Neuronal stem cell (in vitro differentiated cells): ENCODE measurements around the gene LLGL2.

Source experiments
- DNase-seq: peaks from one replicate; pipeline ENCODE4 v3.0.0-alpha.2; 2013; ENCODE audit warnings: low spot score
- H2AFZ ChIP-seq: one replicate; pipeline ENCODE4 v1.6.1; 2013; ENCODE audit warnings: mild to moderate bottlenecking, low read length, inconsistent platforms
- H2AK5ac ChIP-seq: 2 replicates; pipeline ENCODE4 v1.6.1; 2013; ENCODE audit warnings: low read depth, mild to moderate bottlenecking, inconsistent platforms, low read length, moderate library complexity, mixed read lengths
- H2BK120ac ChIP-seq: 2 replicates; pipeline ENCODE4 v1.6.1; 2013; ENCODE audit warnings: low read depth, mild to moderate bottlenecking, inconsistent platforms, low read length, moderate library complexity, mixed read lengths
- H2BK12ac ChIP-seq: one replicate; pipeline ENCODE4 v1.6.1; 2013; ENCODE audit warnings: low read length, inconsistent platforms
- H2BK15ac ChIP-seq: 2 replicates; pipeline ENCODE4 v1.6.1; 2013; ENCODE audit warnings: mild to moderate bottlenecking, low read length, inconsistent platforms, mixed read lengths
- H2BK5ac ChIP-seq: one replicate; pipeline ENCODE4 v1.6.1; 2013; ENCODE audit warnings: inconsistent platforms, mild to moderate bottlenecking, low read length, moderate library complexity
- H3K14ac ChIP-seq: one replicate; pipeline ENCODE4 v1.6.1; 2013; ENCODE audit warnings: low read length, inconsistent platforms
- H3K18ac ChIP-seq: 2 replicates; pipeline ENCODE4 v1.6.1; 2013; ENCODE audit warnings: low read length, inconsistent platforms
- H3K23ac ChIP-seq: 2 replicates; pipeline ENCODE4 v1.6.1; 2013; ENCODE audit warnings: low read depth, mild to moderate bottlenecking, mixed read lengths, low read length, inconsistent platforms; ENCODE audit not compliant: poor library complexity
- H3K27ac ChIP-seq: replicated peaks from 3 replicates; pipeline ENCODE4 v1.5.1; 2013; ENCODE audit warnings: low read length, inconsistent platforms
- H3K27me3 ChIP-seq, 3 experiments: 2 replicates each; pipeline ENCODE4 v1.6.1; 2013; ENCODE audit warnings: low read length in 3 of 3, mild to moderate bottlenecking in 2 of 3, inconsistent platforms in 1 of 3, low read depth in 1 of 3, mixed read lengths in 1 of 3, moderate library complexity in 1 of 3; ENCODE audit not compliant: control insufficient read depth in 3 of 3, insufficient read depth in 3 of 3
- H3K36me3 ChIP-seq, 2 donors: replicated peaks in 1 of 2; 2 replicates each; pipeline ENCODE4 v1.6.1; 2013; ENCODE audit warnings: low read length in 2 of 2; ENCODE audit not compliant: control insufficient read depth in 2 of 2, insufficient read depth in 2 of 2
- H3K4ac ChIP-seq: 2 replicates; pipeline ENCODE4 v1.6.1; 2013; ENCODE audit warnings: inconsistent platforms, mild to moderate bottlenecking, low read length, moderate library complexity
- H3K4me1 ChIP-seq, 2 donors: 1 replicate in 1 of 2; 2 replicates in 1 of 2; pipeline ENCODE4 v1.6.1; 2013; ENCODE audit warnings: low read length in 2 of 2, low read depth in 1 of 2; ENCODE audit not compliant: control insufficient read depth in 2 of 2, insufficient read depth in 1 of 2
- H3K4me2 ChIP-seq: one replicate; pipeline ENCODE4 v1.6.1; 2013; ENCODE audit warnings: mild to moderate bottlenecking, low read length, inconsistent platforms; ENCODE audit not compliant: insufficient read depth, poor library complexity, severe bottlenecking
- H3K4me3 ChIP-seq, 2 donors: 2 replicates each; pipeline ENCODE4 v1.5.1; 2013; ENCODE audit warnings: low read length in 2 of 2, mild to moderate bottlenecking in 2 of 2, inconsistent platforms in 1 of 2, moderate library complexity in 1 of 2
- H3K79me1 ChIP-seq: one replicate; pipeline ENCODE4 v1.6.1; 2013; ENCODE audit warnings: low read depth, mild to moderate bottlenecking, inconsistent platforms, low read length, moderate library complexity
- H3K9ac ChIP-seq: one replicate; pipeline ENCODE4 v1.6.1; 2013; ENCODE audit warnings: mild to moderate bottlenecking, low read depth, low read length, inconsistent platforms; ENCODE audit not compliant: poor library complexity
- H3K9me3 ChIP-seq, 2 donors: replicated peaks in 1 of 2; 2 replicates each; pipeline versions ENCODE3 to v1.6.1; 2013; ENCODE audit warnings: low read length in 2 of 2, mild to moderate bottlenecking in 2 of 2, inconsistent platforms in 1 of 2, low read depth in 1 of 2, mixed read lengths in 1 of 2, moderate library complexity in 1 of 2; ENCODE audit not compliant: control insufficient read depth in 2 of 2, insufficient read depth in 1 of 2
- H4K8ac ChIP-seq: one replicate; pipeline ENCODE4 v1.6.1; 2013; ENCODE audit warnings: low read depth, mild to moderate bottlenecking, inconsistent platforms, low read length, moderate library complexity
- H4K91ac ChIP-seq: one replicate; pipeline ENCODE4 v1.6.1; 2013; ENCODE audit warnings: low read length, low read depth, mild to moderate bottlenecking, inconsistent platforms; ENCODE audit not compliant: poor library complexity
- WGBS, 2 donors: extraction: QIAGEN DNeasy Blood & Tissue Kit; methylation state at CpG; one replicate each; pipeline ENCODE4 v1.1.7; 2013; ENCODE audit warnings: missing lambda C conversion rate in 2 of 2, mixed read lengths in 1 of 2; ENCODE audit not compliant: insufficient read length in 2 of 2, insufficient replicate concordance in 1 of 2; ENCODE audit errors: extremely low coverage in 2 of 2; 5-methylcytosine and 5-hydroxymethylcytosine counted together

The LLGL2 gene

DNA sequence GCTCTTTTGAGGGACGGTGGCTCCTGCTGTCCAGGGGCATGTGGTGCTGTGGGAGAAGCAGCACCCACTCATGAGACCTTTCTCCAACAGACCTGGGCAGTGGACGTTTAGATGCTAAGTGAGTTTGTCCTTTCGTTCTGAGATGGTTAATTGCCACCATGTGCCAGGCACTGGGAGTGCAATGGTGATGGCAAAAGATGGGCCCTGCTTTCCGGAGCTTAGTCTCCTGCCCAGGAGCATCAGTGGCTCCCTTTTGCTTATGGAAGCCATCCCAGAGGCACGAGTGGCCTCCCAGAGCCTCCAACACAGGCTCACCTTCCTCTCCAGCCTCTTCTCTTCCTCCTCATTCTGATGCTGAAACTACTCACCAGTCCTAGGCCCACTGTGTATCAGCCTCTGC, 38.5 kb upstream of the LLGL2 start:
- H3K27me3 ChIP-seq, result no peaks in the 10 kb centered on the region
- no peak overlapping the region for H3K14ac ChIP-seq
- no peak overlapping the region for H4K91ac ChIP-seq
- H3K4me3 ChIP-seq, result no peak overlapping the region
- H3K4me1 ChIP-seq, result peaks cover 0 to 1% of the 10 kb centered on the region in 2 donors
- WGBS, 2 donors, result no CpG with 5 or more reads among the region's 5 CpGs
- no peak overlapping the region for H3K18ac ChIP-seq
- peaks cover 0 to 1% of the 10 kb centered on the region in 2 donors for H3K9me3 ChIP-seq
- H2BK120ac ChIP-seq, result no peak overlapping the region
- H3K27ac ChIP-seq, result no peak overlapping the region
- H3K4me2 ChIP-seq, result no peak overlapping the region
- no peak for DNase-seq
- peaks cover 11 to 49% of the 10 kb centered on the region in 2 donors for H3K36me3 ChIP-seq
- H2AK5ac ChIP-seq, result peak overlapping the region; percentile 12
- no peak overlapping the region for H3K4ac ChIP-seq
- H3K79me1 ChIP-seq, result no peaks in the 10 kb centered on the region
- H2AFZ ChIP-seq, result no peak overlapping the region
- H2BK5ac ChIP-seq, result no peak overlapping the region
- H4K8ac ChIP-seq, result no peak overlapping the region
- H2BK12ac ChIP-seq, result no peak overlapping the region
- H3K9ac ChIP-seq, result peak overlapping the region; percentile 9
- H2BK15ac ChIP-seq, result no peak overlapping the region
- H3K23ac ChIP-seq, result no peak overlapping the region

DNA sequence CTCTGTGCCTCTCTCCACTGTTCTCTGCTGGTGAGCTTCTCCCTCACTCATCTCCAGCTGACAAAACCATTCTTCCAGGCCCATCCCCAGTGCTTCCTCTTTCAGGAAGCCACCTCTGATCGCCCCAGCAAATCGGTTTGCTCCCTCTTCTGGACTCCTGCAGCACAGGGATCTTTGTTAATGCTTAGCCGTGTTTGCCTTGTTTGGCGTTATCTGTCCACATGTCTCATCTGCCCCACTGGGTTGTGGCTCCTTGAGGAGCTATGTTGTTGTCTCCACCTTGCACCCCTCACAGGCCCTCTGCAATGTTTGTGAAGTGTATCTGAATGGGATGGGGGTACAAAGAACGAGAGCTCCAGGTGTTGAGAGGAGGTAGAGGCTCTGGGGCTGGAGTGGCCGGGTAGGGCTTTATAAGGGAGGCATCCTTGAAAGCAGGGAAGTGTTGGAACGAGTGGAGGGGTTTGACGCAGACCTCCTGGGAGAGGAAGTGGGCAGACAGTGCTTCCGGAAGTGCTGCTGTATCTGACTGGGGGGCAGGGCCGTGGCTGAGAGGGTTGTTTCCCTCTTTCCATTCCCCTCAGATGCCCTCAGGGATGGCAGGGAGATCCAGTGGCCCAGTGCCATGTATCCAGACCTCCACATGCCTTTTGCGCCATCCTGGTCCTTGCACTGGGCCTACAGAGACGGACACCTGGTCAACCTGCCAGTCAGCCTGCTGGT, 38.0 kb upstream of the LLGL2 start:
- Histone ChIP-seq H3K36me3 (peaks cover 15 to 52% of the 10 kb centered on the region in 2 donors), H3K4ac (peak overlapping the region; percentile 59), H3K27me3 (no peaks in the 10 kb centered on the region), H3K14ac (no peak overlapping the region), H3K4me2 (no peak overlapping the region), H3K23ac (peak overlapping the region; percentile 82), H2AFZ (no peak overlapping the region), H3K9me3 (peaks cover 0 to 1% of the 10 kb centered on the region in 2 donors), H2BK12ac (no peak overlapping the region), H2BK120ac (no peak overlapping the region), H3K9ac (no peak overlapping the region), H4K8ac (no peak overlapping the region), H3K4me1 (peaks cover 0 to 1% of the 10 kb centered on the region in 2 donors), H2BK15ac (no peak overlapping the region), H4K91ac (no peak overlapping the region), H2AK5ac (peak overlapping the region; percentile 77), H3K27ac (no peak overlapping the region), H2BK5ac (no peak overlapping the region), H3K18ac (no peak overlapping the region), H3K4me3 (no peak overlapping the region), H3K79me1 (no peaks in the 10 kb centered on the region)
- WGBS, 2 donors, result no CpG with 5 or more reads among the region's 12 CpGs
- DNase-seq, result no peak

DNA sequence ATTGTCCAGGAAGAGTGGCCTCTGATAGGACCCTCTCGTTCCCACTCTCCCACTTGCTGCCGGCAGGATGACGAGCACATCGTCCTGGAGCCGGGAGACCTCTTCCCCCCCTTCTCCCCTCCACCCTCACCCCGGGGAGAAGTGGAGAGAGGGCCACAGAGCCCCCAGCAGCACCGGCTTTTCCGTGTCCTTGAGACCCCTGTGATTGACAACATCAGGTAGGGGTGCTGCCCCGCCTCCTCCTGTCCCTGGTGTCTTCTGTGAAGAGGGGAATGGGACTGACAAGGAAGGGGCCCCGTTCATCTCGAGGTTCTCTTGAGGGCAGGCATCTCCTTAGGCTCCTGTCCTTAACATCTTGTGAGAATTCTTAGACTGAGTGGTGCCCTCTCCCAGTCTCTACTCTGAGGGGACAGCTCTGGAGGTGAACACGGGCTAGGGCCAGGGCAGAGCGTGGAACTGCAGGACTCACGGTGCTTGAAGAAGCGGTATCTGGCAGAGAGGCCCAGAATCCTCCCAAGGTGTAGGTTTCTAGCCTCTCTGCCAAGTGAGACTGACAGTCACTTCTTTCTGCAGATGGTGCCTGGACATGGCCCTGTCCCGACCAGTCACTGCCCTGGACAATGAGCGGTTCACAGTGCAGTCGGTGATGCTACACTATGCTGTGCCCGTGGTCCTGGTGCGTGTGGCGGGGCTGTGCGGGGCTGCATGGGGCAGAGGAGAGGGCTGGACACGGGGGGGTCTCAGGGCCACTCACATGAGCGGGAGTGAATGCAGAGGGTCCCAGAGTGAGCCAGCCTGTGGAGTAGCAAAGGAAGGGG, 36.6 kb upstream of the LLGL2 start:
- H3K27me3 ChIP-seq, result no peaks in the 10 kb centered on the region
- no peak overlapping the region for H4K8ac ChIP-seq
- H2AK5ac ChIP-seq, result no peak overlapping the region
- H2BK5ac ChIP-seq, result no peak overlapping the region
- H3K27ac ChIP-seq, result no peak overlapping the region
- H3K4me1 ChIP-seq, result peaks cover 0 to 1% of the 10 kb centered on the region in 2 donors
- H3K36me3 ChIP-seq, result peaks cover 23 to 61% of the 10 kb centered on the region in 2 donors
- no peak overlapping the region for H2AFZ ChIP-seq
- H2BK15ac ChIP-seq, result no peak overlapping the region
- H3K9ac ChIP-seq, result no peak overlapping the region
- DNase-seq, result no peak
- H3K79me1 ChIP-seq, result peaks cover 4% of the 10 kb centered on the region
- no peak overlapping the region for H2BK120ac ChIP-seq
- no CpG with 5 or more reads among the region's 24 CpGs for WGBS, 2 donors
- H3K9me3 ChIP-seq, result peaks cover 0 to 1% of the 10 kb centered on the region in 2 donors
- H3K14ac ChIP-seq, result no peak overlapping the region
- no peak overlapping the region for H3K4ac ChIP-seq
- peak overlapping the region; percentile 44 for H3K18ac ChIP-seq
- H3K4me3 ChIP-seq, result no peak overlapping the region
- no peak overlapping the region for H4K91ac ChIP-seq
- H3K23ac ChIP-seq, result no peak overlapping the region
- H3K4me2 ChIP-seq, result no peak overlapping the region
- no peak overlapping the region for H2BK12ac ChIP-seq

DNA sequence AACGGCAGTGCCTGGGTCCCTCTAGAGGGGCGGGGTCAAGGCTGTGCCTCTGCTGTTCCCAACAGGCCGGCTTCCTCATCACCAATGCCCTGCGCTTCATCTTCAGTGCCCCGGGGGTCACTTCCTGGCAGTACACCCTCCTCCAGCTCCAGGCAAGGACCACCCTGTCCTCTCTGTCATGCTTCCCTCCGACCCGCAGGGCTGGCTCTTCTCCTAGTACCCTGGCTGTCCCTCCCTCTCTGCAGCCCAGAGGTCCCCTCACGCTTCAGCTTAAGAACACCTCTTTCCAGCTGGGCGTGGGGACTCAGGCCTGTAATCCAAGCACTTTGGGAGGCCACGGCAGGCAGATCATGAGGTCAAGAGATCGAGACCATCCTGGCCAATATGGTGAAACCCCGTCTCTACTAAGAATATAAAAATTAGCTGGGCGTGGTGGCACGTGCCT, 36.0 kb upstream of the LLGL2 start:
- Histone ChIP-seq H3K9ac (peak overlapping the region; percentile 24), H3K36me3 (peaks cover 29 to 67% of the 10 kb centered on the region in 2 donors), H3K4ac (no peak overlapping the region), H3K27me3 (no peaks in the 10 kb centered on the region), H2BK12ac (no peak overlapping the region), H4K8ac (no peak overlapping the region), H2BK120ac (no peak overlapping the region), H3K4me3 (no peak overlapping the region), H3K14ac (peak overlapping the region; percentile 31), H3K4me2 (no peak overlapping the region), H2AK5ac (no peak overlapping the region), H2BK5ac (no peak overlapping the region), H3K23ac (no peak overlapping the region), H3K18ac (peak overlapping the region; percentile 44), H3K79me1 (peaks cover 4% of the 10 kb centered on the region), H2BK15ac (no peak overlapping the region), H4K91ac (no peak overlapping the region), H3K27ac (no peak overlapping the region), H3K9me3 (peaks cover 0 to 1% of the 10 kb centered on the region in 2 donors), H2AFZ (no peak overlapping the region), H3K4me1 (peaks cover 0 to 1% of the 10 kb centered on the region in 2 donors)
- no peak for DNase-seq
- no CpG with 5 or more reads among the region's 14 CpGs for WGBS, 2 donors
